ENCODE measurements around the gene CREB5. TPM values are rescaled to one million over a fixed set of nuclear protein-coding genes. Genes with fewer than 3 reads are reported as not detected.
A peak's percentile ranks its signal among the peaks of the same experiment; 100 is the strongest.

CREB5 gene
- total and polyA plus RNA-seq, 11 donors, result 7.6 to 38.7 (median 15.2) TPM

DNA sequence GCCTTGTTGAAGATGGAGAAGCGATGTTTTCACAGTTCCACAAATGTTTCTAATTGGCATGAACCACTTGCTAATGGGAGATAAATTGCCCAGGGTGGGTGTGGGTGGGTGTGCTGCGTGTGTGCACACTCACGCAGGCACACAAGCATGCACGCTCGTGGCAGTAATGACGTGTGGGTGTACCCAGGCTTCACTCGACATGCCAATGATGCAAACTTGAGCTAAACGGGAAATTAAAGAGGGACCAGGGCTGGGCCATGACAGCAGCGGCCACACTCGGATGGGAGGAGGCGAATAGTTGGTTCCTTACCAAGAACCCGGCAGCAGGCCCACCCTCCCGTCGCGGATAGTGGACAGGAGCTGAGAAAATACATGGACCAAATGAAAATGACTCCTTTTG lies 386.0 kb downstream of the CREB5 start:
- Histone ChIP-seq H3K4me1 (peaks cover 0 to 6% (median 0%) of the 10 kb centered on the region in 12 donors), H3K27ac (no peak overlapping the region), H3K27me3 (no peaks in the 10 kb centered on the region), H3K36me3 (no peaks in the 10 kb centered on the region), H3K9me3 (no peaks in the 10 kb centered on the region), H3K4me3 (no peak overlapping the region)
- WGBS, 4 donors, result 91 to 97% (median 96%) methylated on average over 15 of the region's 15 CpGs
- ATAC-seq (no peak), DNase-seq (no peak)
- TF ChIP-seq POLR2A (IDR thresholded peaks at IDR 0.05), result no peak
- TF ChIP-seq, protein P1, sequence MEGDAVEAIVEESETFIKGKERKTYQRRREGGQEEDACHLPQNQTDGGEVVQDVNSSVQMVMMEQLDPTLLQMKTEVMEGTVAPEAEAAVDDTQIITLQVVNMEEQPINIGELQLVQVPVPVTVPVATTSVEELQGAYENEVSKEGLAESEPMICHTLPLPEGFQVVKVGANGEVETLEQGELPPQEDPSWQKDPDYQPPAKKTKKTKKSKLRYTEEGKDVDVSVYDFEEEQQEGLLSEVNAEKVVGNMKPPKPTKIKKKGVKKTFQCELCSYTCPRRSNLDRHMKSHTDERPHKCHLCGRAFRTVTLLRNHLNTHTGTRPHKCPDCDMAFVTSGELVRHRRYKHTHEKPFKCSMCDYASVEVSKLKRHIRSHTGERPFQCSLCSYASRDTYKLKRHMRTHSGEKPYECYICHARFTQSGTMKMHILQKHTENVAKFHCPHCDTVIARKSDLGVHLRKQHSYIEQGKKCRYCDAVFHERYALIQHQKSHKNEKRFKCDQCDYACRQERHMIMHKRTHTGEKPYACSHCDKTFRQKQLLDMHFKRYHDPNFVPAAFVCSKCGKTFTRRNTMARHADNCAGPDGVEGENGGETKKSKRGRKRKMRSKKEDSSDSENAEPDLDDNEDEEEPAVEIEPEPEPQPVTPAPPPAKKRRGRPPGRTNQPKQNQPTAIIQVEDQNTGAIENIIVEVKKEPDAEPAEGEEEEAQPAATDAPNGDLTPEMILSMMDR (IDR thresholded peaks at IDR 0.05), result no peak
- intact Hi-C loops (cut with DNase I), result no loop called here

DNA sequence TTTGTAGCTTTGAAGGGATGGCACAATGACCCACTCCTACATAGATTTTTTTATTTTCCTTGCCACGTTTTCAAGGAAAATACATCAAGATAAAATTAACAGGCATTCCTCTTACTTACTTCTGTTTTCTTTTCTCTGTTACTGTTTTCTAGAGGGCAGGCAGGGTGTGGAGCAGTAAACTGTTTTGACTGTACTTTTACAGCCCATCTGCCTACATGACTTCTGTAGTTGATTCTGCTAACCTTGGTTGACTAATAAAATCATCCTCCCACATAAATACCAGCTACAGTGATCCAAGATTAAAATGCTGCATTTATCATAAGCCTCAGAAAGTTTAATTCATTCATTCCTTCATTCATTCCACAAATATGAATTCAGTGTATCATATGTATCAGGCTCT lies 387.3 kb downstream of the CREB5 start:
- H3K36me3 ChIP-seq, result peaks cover 0 to 9% (median 6%) of the 10 kb centered on the region in 9 donors
- TF ChIP-seq, protein P1 (IDR thresholded peaks at IDR 0.05), result no peak
- no peak for TF ChIP-seq POLR2A (IDR thresholded peaks at IDR 0.05)
- H3K4me3 ChIP-seq, result no peak overlapping the region
- H3K27me3 ChIP-seq, result no peaks in the 10 kb centered on the region
- ATAC-seq (no peak), DNase-seq (no peak)
- 66 to 84% (median 79%) methylated on average over 1 of the region's 1 CpG for WGBS, 4 donors
- intact Hi-C loops (cut with DNase I), result no loop called here
- peak overlapping the region in 1 of 12 donors; percentile 29 for H3K27ac ChIP-seq
- H3K9me3 ChIP-seq, result no peaks in the 10 kb centered on the region
- H3K4me1 ChIP-seq, result peaks cover 0 to 6% (median 0%) of the 10 kb centered on the region in 12 donors

DNA sequence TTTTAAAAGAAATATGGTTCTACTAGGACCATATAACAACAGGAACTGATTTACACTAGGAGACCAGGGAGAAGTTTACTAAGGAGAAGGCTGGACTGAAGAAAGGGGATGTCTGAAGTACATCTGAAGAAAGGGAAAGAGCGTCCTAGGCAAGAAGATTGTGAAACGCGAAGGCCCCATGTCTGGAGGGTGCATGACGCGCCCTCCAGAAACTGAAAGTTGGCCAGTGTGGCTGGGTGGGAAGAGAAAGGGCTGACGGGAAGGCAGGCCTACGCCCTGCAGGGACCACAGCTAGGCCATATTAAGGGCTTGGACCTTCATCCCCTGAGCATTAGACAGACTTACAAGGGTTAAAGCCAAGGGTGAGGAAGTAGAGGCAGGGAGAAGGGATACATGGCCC lies 387.8 kb downstream of the CREB5 start:
- intact Hi-C loops (cut with DNase I), result no loop called here
- no peak overlapping the region for H3K4me3 ChIP-seq
- H3K9me3 ChIP-seq, result no peaks in the 10 kb centered on the region
- DNase-seq (peak in 3 of 5 donors; percentile 30 to 67 (median 33)), ATAC-seq (peak; percentile 32 to 81 (median 63))
- TF ChIP-seq POLR2A (IDR thresholded peaks at IDR 0.05), result no peak
- TF ChIP-seq, protein P1 (IDR thresholded peaks at IDR 0.05), result no peak
- H3K4me1 ChIP-seq, result peaks cover 0 to 6% (median 0%) of the 10 kb centered on the region in 12 donors
- peaks cover 0 to 14% (median 10%) of the 10 kb centered on the region in 9 donors for H3K36me3 ChIP-seq
- WGBS, 4 donors, result 85 to 93% (median 89%) methylated on average over 7 of the region's 7 CpGs
- no peaks in the 10 kb centered on the region for H3K27me3 ChIP-seq
- H3K27ac ChIP-seq, result peak overlapping the region in 1 of 12 donors; percentile 56

DNA sequence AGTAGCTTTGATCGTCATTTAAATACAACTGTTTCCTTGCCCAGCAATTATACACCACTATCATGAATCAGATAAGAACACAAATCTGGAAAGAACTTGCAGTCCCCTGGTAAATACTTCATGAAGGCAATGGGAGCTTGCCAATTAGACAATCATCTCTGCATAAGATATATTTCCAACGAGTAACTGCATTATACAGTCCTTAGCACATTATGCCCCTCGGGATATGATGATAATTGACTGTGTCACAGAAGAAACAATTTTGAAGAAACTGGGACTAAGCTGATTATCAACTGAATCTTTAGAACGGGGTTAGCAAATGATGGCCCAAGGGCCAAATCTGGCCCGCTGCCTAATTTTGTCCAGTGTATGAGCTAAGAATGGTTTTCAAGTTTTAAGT lies 390.1 kb downstream of the CREB5 start:
- no peak for TF ChIP-seq POLR2A (IDR thresholded peaks at IDR 0.05)
- TF ChIP-seq, protein P1 (IDR thresholded peaks at IDR 0.05), result no peak
- H3K9me3 ChIP-seq, result no peaks in the 10 kb centered on the region
- H3K27me3 ChIP-seq, result no peaks in the 10 kb centered on the region
- no peak overlapping the region for H3K4me3 ChIP-seq
- peaks cover 0 to 6% (median 0%) of the 10 kb centered on the region in 12 donors for H3K4me1 ChIP-seq
- 75 to 78% (median 77%) methylated on average over 5 of the region's 5 CpGs for WGBS, 4 donors
- ATAC-seq (no peak), DNase-seq (no peak)
- H3K36me3 ChIP-seq, result peaks cover 0 to 25% (median 14%) of the 10 kb centered on the region in 9 donors
- no peak overlapping the region for H3K27ac ChIP-seq
- intact Hi-C loops (cut with DNase I), result no loop called here
